ENCODE data around the gene RHEB. TPM values are rescaled to one million over a fixed set of nuclear protein-coding genes. Genes with fewer than 3 reads are reported as not detected.

Gene RHEB
- total and polyA plus RNA-seq, 2 of the 4 experiments (the other 2 are of a cell fraction) = 19.7 to 67.2 TPM

- BruUV-seq (replicated peaks) = no TSS peak
Observed at GRCh38 chr7:151490456-151491105, 29.1 kb downstream of the RHEB start.

More at GRCh38 chr7:151490456-151491105, 29.1 kb downstream of the RHEB start:
- ATAC-seq (ENCODE audit: low read depth) = no peak
- Histone ChIP-seq H2BK120ac (ENCODE audit: low read depth, low read length) (no peak overlapping the region), H2BK5ac (ENCODE audit: low read depth, low read length, poor library complexity, severe bottlenecking) (peak overlapping the region; percentile 9), H3K9me1 (ENCODE audit: insufficient read depth, low read length) (peaks cover 7% of the 10 kb centered on the region), H3K27ac (ENCODE audit: insufficient read depth, low read length) (no peak overlapping the region), H3K4me1 (ENCODE audit: control insufficient read depth, insufficient read depth, low read length) (peaks cover 16% of the 10 kb centered on the region), H3K4ac (ENCODE audit: low read depth, low read length) (no peak overlapping the region), H3K36me3 (ENCODE audit: control insufficient read depth, insufficient read depth, low read length) (peaks cover 20% of the 10 kb centered on the region), H4K8ac (ENCODE audit: low read depth in 2 of 2, low read length in 2 of 2) (peak overlapping the region in 1 of 2 experiments; percentile 14; a peak in 1 of 4 replicates), H3K18ac (ENCODE audit: low read depth, low read length) (no peak overlapping the region), H2AK9ac (replicated peaks; ENCODE audit: low read depth, low read length, poor library complexity) (no peak overlapping the region), H3K14ac (replicated peaks; ENCODE audit: low read depth, low read length) (no peak overlapping the region), H3K4me3 (ENCODE audit: insufficient read depth, low read depth, low read length) (no peak overlapping the region), H3K27me3 (ENCODE audit: control insufficient read depth, insufficient read depth, low read length) (no peaks in the 10 kb centered on the region), H2BK20ac (ENCODE audit: low read depth, low read length) (no peak overlapping the region), H3K23ac (ENCODE audit: low read depth, low read length) (peak overlapping the region; percentile 28; the same call in 1 of the 2 replicates), H2BK15ac (ENCODE audit: low read depth, low read length) (no peak overlapping the region), H3K9ac (ENCODE audit: low read depth, low read length) (no peak overlapping the region), H3K79me1 (ENCODE audit: low read depth in 1 of 2, low read length in 2 of 2) (peaks cover 23 to 75% of the 10 kb centered on the region in 2 experiments), H3K9me3 (ENCODE audit: control insufficient read depth, insufficient read depth, low read length) (no peaks in the 10 kb centered on the region), H4K20me1 (ENCODE audit: insufficient read depth, low read length) (peaks cover 31% of the 10 kb centered on the region), H4K5ac (ENCODE audit: low read depth, low read length) (no peak overlapping the region), H2AFZ (replicated peaks; ENCODE audit: low read length, poor library complexity) (no peak overlapping the region), H3K56ac (ENCODE audit: extremely low read depth, insufficient read depth, low read length) (no peak overlapping the region), H2AK5ac (ENCODE audit: low read depth, low read length) (peak overlapping the region; percentile 46; the same call in 1 of the 2 replicates), H3K4me2 (ENCODE audit: low read depth, low read length) (no peak overlapping the region), H4K91ac (ENCODE audit: insufficient read depth, low read depth, low read length) (no peak overlapping the region)
- no peak for TF ChIP-seq RAD21 (IDR thresholded peaks at IDR 0.05; ENCODE audit: low read length)
- no peak for TF ChIP-seq RCOR1 (IDR thresholded peaks at IDR 0.05; ENCODE audit: insufficient replicate concordance, low read length)
- TF ChIP-seq SMC3 (IDR thresholded peaks at IDR 0.05; ENCODE audit: low read depth, low read length) = no peak
- TF ChIP-seq, protein P1, sequence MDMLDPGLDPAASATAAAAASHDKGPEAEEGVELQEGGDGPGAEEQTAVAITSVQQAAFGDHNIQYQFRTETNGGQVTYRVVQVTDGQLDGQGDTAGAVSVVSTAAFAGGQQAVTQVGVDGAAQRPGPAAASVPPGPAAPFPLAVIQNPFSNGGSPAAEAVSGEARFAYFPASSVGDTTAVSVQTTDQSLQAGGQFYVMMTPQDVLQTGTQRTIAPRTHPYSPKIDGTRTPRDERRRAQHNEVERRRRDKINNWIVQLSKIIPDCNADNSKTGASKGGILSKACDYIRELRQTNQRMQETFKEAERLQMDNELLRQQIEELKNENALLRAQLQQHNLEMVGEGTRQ (IDR thresholded peaks at IDR 0.05; ENCODE audit: low read depth, low read length) = no peak
- no peak for TF ChIP-seq BHLHE40 (IDR thresholded peaks at IDR 0.05; ENCODE audit: low read depth, low read length)
- TF ChIP-seq POLR2A (IDR thresholded peaks at IDR 0.05; ENCODE audit: low read depth, low read length) = no peak
- no peak for TF ChIP-seq MAZ (IDR thresholded peaks at IDR 0.05; ENCODE audit: borderline replicate concordance, low read depth, low read length)
- no peak for TF ChIP-seq RFX5 (IDR thresholded peaks at IDR 0.05; ENCODE audit: low read depth, low read length)
- TF ChIP-seq CHD1 (IDR thresholded peaks at IDR 0.05; ENCODE audit: low read depth, low read length) = no peak
- TF ChIP-seq ELK1 (IDR thresholded peaks at IDR 0.05; ENCODE audit: borderline replicate concordance, low read depth, low read length) = no peak
- TF ChIP-seq NFE2L2 (IDR thresholded peaks at IDR 0.05; ENCODE audit: low read depth, low read length) = no peak
- no peak for TF ChIP-seq MAFK (IDR thresholded peaks at IDR 0.05; ENCODE audit: low read depth, low read length)
- no peak for TF ChIP-seq FOS (IDR thresholded peaks at IDR 0.05; ENCODE audit: low read depth, low read length)
- DNase-seq = no peak
- WGBS, 2 experiments (ENCODE audit: extremely low coverage in 2 of 2, insufficient read length in 1 of 2) = no CpG with 5 or more reads among the region's 4 CpGs
- intact Hi-C loops (cut with micrococcal nuclease) (loop anchor here (2.0 kb wide), 1 partner anchor 14 kb away; no protein-coding TSS in a partner anchor), dilution Hi-C loops (cut with HindIII; ENCODE audit: low sequenced_read_pairs, unreplicated experiment) (no loop called here), in situ Hi-C loops (cut with MboI; ENCODE audit: low sequenced_read_pairs) (no loop called here)
- POLR2A ChIA-PET (ENCODE audit: unreplicated experiment) = no interaction called here
- CTCF ChIA-PET = interaction anchor here (1.6 kb wide), 1 partner anchor 18 kb away, joined by 4 read pairs; no protein-coding TSS in a partner anchor
